A673 (cell line): Measurements from ENCODE around the gene RUNDC1.

Source experiments
- CTCF ChIP-seq: fragments of 300-800, 200-600 bp; sonication (generic); conservative IDR thresholded peaks from 2 replicates; pipeline ENCODE4 v1.5.1; 2017; ENCODE audit warnings: low read depth, mild to moderate bottlenecking, antibody characterized with exemption, low read length, moderate library complexity, mixed read lengths
- EZH2 ChIP-seq: fragments of 200-600 bp; sonication (generic); IDR thresholded peaks from 2 replicates; pipeline ENCODE4 v1.6.1; 2017; ENCODE audit warnings: borderline replicate concordance, low read depth, mild to moderate bottlenecking, mixed read lengths, antibody characterized with exemption, low read length; ENCODE audit not compliant: poor library complexity, severe bottlenecking

- TF ChIP-seq CTCF (no peak), EZH2 (no peak)
Measured at GRCh38 chr17:42975265-42975664, 5.1 kb upstream of the RUNDC1 start.
